Bronchial epithelial cell (primary cell): ENCODE measurements around the gene RSPO4. TPM values are rescaled to one million over a fixed set of nuclear protein-coding genes. Genes with fewer than 3 reads are reported as not detected.

Source experiments
- DNase-seq: peaks from one replicate; pipeline ENCODE4 v3.0.0-alpha.2; 2010; ENCODE audit warnings: low read depth
- FAIRE-seq: peaks from 2 replicates; lab custom pipeline; 2011; peaks lifted over from hg19 to GRCh38; lab: Jason Lieb, UNC
- H3K27me3 ChIP-seq: 2 replicates; pipeline ENCODE4 v1.5.1; 2011; ENCODE audit warnings: low read length; ENCODE audit not compliant: control insufficient read depth, insufficient read depth
- H3K36me3 ChIP-seq: 2 replicates; pipeline ENCODE4 v1.5.1; 2011; ENCODE audit warnings: low read length; ENCODE audit not compliant: control insufficient read depth, insufficient read depth
- H3K4me3 ChIP-seq: 2 replicates; pipeline ENCODE4 v1.5.1; 2011; ENCODE audit warnings: mild to moderate bottlenecking, low read depth, low read length, control low read depth
- total RNA-seq: library from RNA; depleted of rRNA; stranded (reverse); fragments of >200 nt; gene quantifications from 2 replicates; pipeline ENCODE4 v1.2.1, GENCODE V29; 2014
- TF ChIP-seq, protein P1 (sequence below): IDR thresholded peaks from 2 replicates; pipeline ENCODE4 v1.5.1; 2011; ENCODE audit warnings: mild to moderate bottlenecking, moderate library complexity, low read length, control low read depth, inconsistent platforms; ENCODE audit not compliant: insufficient read depth, severe bottlenecking

The RSPO4 gene
- total RNA-seq, 1 donor from 2014 or later = not detected

GRCh38 chr20:953742-954141, 48.4 kb downstream of the RSPO4 start:
- peak; percentile 1 for DNase-seq
- Histone ChIP-seq H3K36me3 (no peaks in the 10 kb centered on the region), H3K4me3 (no peak overlapping the region), H3K27me3 (peaks cover 3% of the 10 kb centered on the region)
- FAIRE-seq = no peak
- TF ChIP-seq, protein P1, sequence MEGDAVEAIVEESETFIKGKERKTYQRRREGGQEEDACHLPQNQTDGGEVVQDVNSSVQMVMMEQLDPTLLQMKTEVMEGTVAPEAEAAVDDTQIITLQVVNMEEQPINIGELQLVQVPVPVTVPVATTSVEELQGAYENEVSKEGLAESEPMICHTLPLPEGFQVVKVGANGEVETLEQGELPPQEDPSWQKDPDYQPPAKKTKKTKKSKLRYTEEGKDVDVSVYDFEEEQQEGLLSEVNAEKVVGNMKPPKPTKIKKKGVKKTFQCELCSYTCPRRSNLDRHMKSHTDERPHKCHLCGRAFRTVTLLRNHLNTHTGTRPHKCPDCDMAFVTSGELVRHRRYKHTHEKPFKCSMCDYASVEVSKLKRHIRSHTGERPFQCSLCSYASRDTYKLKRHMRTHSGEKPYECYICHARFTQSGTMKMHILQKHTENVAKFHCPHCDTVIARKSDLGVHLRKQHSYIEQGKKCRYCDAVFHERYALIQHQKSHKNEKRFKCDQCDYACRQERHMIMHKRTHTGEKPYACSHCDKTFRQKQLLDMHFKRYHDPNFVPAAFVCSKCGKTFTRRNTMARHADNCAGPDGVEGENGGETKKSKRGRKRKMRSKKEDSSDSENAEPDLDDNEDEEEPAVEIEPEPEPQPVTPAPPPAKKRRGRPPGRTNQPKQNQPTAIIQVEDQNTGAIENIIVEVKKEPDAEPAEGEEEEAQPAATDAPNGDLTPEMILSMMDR = peak; percentile 46

DNA sequence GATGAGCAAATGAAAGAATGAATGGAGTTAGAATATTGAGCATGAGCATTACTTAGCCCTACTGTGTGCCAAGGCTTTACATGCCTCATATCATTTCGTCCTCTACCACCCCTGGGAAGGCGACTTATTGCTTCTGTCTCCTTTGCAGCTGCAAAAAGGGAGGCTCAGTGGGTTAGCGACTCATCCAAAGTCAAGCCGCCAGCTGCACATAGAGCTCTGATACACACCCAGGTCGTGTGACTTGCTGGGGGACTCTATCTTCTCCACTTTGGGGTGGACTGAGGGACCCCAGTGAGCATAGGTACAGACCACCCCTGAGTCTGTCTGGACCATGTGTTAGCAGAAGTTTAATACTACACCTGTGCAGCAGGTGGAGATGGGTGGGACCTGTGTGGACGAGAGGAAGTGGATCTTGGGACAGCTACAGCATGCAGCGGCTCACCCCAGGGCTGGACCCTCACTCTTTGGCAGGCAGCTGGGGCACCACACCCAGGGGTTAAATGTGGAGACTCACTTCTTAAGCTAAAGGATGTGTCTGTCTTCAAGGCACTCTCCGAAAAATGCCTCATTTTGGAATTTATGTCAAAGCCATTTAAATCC, 49.8 kb downstream of the RSPO4 start:
- DNase-seq (no peak), FAIRE-seq (no peak)
- H3K4me3 ChIP-seq = no peak overlapping the region
- no peaks in the 10 kb centered on the region for H3K36me3 ChIP-seq
- TF ChIP-seq, protein P1 = no peak
- H3K27me3 ChIP-seq = peaks cover 1% of the 10 kb centered on the region

GRCh38 chr20:951384-952169, 50.5 kb downstream of the RSPO4 start:
- TF ChIP-seq, protein P1 = no peak
- no peak for DNase-seq
- Histone ChIP-seq H3K36me3 (no peaks in the 10 kb centered on the region), H3K27me3 (peaks cover 1% of the 10 kb centered on the region), H3K4me3 (no peak overlapping the region)
- FAIRE-seq = no peak

GRCh38 chr20:949717-950116, 52.4 kb downstream of the RSPO4 start:
- Histone ChIP-seq H3K27me3 (no peaks in the 10 kb centered on the region), H3K36me3 (no peaks in the 10 kb centered on the region), H3K4me3 (no peak overlapping the region)
- FAIRE-seq = no peak
- TF ChIP-seq, protein P1 = no peak
- no peak for DNase-seq

DNA sequence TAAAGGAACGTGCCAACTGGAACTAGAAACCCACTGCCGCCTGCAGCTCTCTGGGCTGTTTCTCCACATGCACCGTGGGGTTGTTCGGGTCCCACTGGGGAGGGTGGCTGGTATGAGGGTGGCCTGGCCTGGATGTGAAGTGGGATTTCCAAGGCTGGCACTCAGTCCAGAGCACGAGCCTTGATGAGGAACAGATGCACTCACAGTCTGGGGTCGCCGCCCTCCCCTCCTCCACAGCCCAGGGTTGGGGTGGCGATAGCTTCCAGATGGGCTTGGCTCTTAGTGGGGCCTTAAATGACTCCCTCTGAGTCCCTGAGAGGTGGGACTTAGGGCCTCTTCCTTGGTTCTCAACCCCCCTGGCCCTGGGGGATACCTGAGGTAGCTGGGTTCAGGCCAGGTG, 55.3 kb downstream of the RSPO4 start:
- TF ChIP-seq, protein P1 = no peak
- DNase-seq (no peak), FAIRE-seq (no peak)
- Histone ChIP-seq H3K4me3 (no peak overlapping the region), H3K27me3 (no peaks in the 10 kb centered on the region), H3K36me3 (no peaks in the 10 kb centered on the region)

GRCh38 chr20:945841-946240, 56.3 kb downstream of the RSPO4 start:
- no peaks in the 10 kb centered on the region for H3K27me3 ChIP-seq

More at GRCh38 chr20:945841-946240, 56.3 kb downstream of the RSPO4 start:
- Histone ChIP-seq H3K36me3 (no peaks in the 10 kb centered on the region), H3K4me3 (no peak overlapping the region)
- FAIRE-seq (no peak), DNase-seq (no peak)
- TF ChIP-seq, protein P1 = no peak
